ENCODE results near the gene LDHB.

GRCh38 chr12:21675641-21676040 lies 18.0 kb upstream of the LDHB start:
- TF ChIP-seq, protein P1, sequence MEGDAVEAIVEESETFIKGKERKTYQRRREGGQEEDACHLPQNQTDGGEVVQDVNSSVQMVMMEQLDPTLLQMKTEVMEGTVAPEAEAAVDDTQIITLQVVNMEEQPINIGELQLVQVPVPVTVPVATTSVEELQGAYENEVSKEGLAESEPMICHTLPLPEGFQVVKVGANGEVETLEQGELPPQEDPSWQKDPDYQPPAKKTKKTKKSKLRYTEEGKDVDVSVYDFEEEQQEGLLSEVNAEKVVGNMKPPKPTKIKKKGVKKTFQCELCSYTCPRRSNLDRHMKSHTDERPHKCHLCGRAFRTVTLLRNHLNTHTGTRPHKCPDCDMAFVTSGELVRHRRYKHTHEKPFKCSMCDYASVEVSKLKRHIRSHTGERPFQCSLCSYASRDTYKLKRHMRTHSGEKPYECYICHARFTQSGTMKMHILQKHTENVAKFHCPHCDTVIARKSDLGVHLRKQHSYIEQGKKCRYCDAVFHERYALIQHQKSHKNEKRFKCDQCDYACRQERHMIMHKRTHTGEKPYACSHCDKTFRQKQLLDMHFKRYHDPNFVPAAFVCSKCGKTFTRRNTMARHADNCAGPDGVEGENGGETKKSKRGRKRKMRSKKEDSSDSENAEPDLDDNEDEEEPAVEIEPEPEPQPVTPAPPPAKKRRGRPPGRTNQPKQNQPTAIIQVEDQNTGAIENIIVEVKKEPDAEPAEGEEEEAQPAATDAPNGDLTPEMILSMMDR (IDR thresholded peaks at IDR 0.05; ENCODE audit: insufficient read depth, low read depth, low read length) = no peak
- no peak for TF ChIP-seq EZH2 (IDR thresholded peaks at IDR 0.05; ENCODE audit: insufficient read depth, low read length)

Data from astrocyte (in vitro differentiated cells and primary cell).